ENCODE results near the gene MSI2.

The MSI2 gene

GRCh38 chr17:57290981-57291380 lies 34.7 kb downstream of the MSI2 start:
- TF ChIP-seq MAX (IDR thresholded peaks at IDR 0.05): no peak
- TF ChIP-seq NFIC (IDR thresholded peaks at IDR 0.05): no peak
- no peak for TF ChIP-seq USF1 (IDR thresholded peaks at IDR 0.05)
- TF ChIP-seq CEBPB (IDR thresholded peaks at IDR 0.05): no peak
- no peak for TF ChIP-seq TAF1 (IDR thresholded peaks at IDR 0.05; ENCODE audit: low read depth)
- no peak for TF ChIP-seq TEAD4 (IDR thresholded peaks at IDR 0.05)
- no peak for TF ChIP-seq FOXM1 (IDR thresholded peaks at IDR 0.05; ENCODE audit: borderline replicate concordance, low read depth)
- no peak for TF ChIP-seq ZBTB7A (IDR thresholded peaks at IDR 0.05; ENCODE audit: low read depth)
- TF ChIP-seq YY1 (IDR thresholded peaks at IDR 0.05; ENCODE audit: low read depth): no peak
- TF ChIP-seq CREB1 (IDR thresholded peaks at IDR 0.05; ENCODE audit: low read depth): no peak
- no peak for TF ChIP-seq EGR1 (IDR thresholded peaks at IDR 0.05)
- TF ChIP-seq RAD21 (IDR thresholded peaks at IDR 0.05; ENCODE audit: low read depth): no peak
- no peak for TF ChIP-seq REST (IDR thresholded peaks at IDR 0.05; ENCODE audit: low read depth)
- no peak for TF ChIP-seq TCF12 (IDR thresholded peaks at IDR 0.05; ENCODE audit: low read depth)
- TF ChIP-seq EP300 (IDR thresholded peaks at IDR 0.05; ENCODE audit: borderline replicate concordance): no peak

GRCh38 chr17:57292091-57292490 lies 35.8 kb downstream of the MSI2 start:
- no peak for TF ChIP-seq TCF12 (IDR thresholded peaks at IDR 0.05; ENCODE audit: low read depth)

GRCh38 chr17:57293077-57293476 lies 36.8 kb downstream of the MSI2 start:
- TF ChIP-seq TEAD4 (IDR thresholded peaks at IDR 0.05) (peak; percentile 43; the same call in 1 of the 2 replicates), EGR1 (IDR thresholded peaks at IDR 0.05) (no peak), EP300 (IDR thresholded peaks at IDR 0.05; ENCODE audit: borderline replicate concordance) (no peak)

GRCh38 chr17:57294101-57294500 lies 37.8 kb downstream of the MSI2 start:
- TF ChIP-seq TEAD4 (IDR thresholded peaks at IDR 0.05) (no peak), RAD21 (IDR thresholded peaks at IDR 0.05; ENCODE audit: low read depth) (no peak), YY1 (IDR thresholded peaks at IDR 0.05; ENCODE audit: low read depth) (no peak), USF1 (IDR thresholded peaks at IDR 0.05) (no peak), TAF1 (IDR thresholded peaks at IDR 0.05; ENCODE audit: low read depth) (no peak), MAX (IDR thresholded peaks at IDR 0.05) (no peak), EP300 (IDR thresholded peaks at IDR 0.05; ENCODE audit: borderline replicate concordance) (no peak), REST (IDR thresholded peaks at IDR 0.05; ENCODE audit: low read depth) (no peak), CREB1 (IDR thresholded peaks at IDR 0.05; ENCODE audit: low read depth) (no peak), ZBTB7A (IDR thresholded peaks at IDR 0.05; ENCODE audit: low read depth) (no peak), CEBPB (IDR thresholded peaks at IDR 0.05) (no peak), EGR1 (IDR thresholded peaks at IDR 0.05) (no peak), NFIC (IDR thresholded peaks at IDR 0.05) (no peak), TCF12 (IDR thresholded peaks at IDR 0.05; ENCODE audit: low read depth) (no peak), FOXM1 (IDR thresholded peaks at IDR 0.05; ENCODE audit: borderline replicate concordance, low read depth) (no peak)

- no peak for TF ChIP-seq CREB1 (IDR thresholded peaks at IDR 0.05; ENCODE audit: low read depth)
- no peak for TF ChIP-seq EGR1 (IDR thresholded peaks at IDR 0.05)
- no peak for TF ChIP-seq YY1 (IDR thresholded peaks at IDR 0.05; ENCODE audit: low read depth)
- TF ChIP-seq USF1 (IDR thresholded peaks at IDR 0.05): no peak
- TF ChIP-seq RAD21 (IDR thresholded peaks at IDR 0.05; ENCODE audit: low read depth): no peak
- TF ChIP-seq EP300 (IDR thresholded peaks at IDR 0.05; ENCODE audit: borderline replicate concordance): no peak
- TF ChIP-seq NFIC (IDR thresholded peaks at IDR 0.05): no peak
- TF ChIP-seq TAF1 (IDR thresholded peaks at IDR 0.05; ENCODE audit: low read depth): no peak
- TF ChIP-seq REST (IDR thresholded peaks at IDR 0.05; ENCODE audit: low read depth): no peak
- TF ChIP-seq MAX (IDR thresholded peaks at IDR 0.05): no peak
- TF ChIP-seq TCF12 (IDR thresholded peaks at IDR 0.05; ENCODE audit: low read depth): no peak
- no peak for TF ChIP-seq TEAD4 (IDR thresholded peaks at IDR 0.05)
- TF ChIP-seq ZBTB7A (IDR thresholded peaks at IDR 0.05; ENCODE audit: low read depth): no peak
- no peak for TF ChIP-seq CEBPB (IDR thresholded peaks at IDR 0.05)
These were observed 38.5 kb downstream of the MSI2 start for GRCh38 chr17:57294629-57295501.

Measured in Ishikawa (cell line).